Neutrophil (primary cell): ENCODE results near the gene TNFRSF12A.
A peak's percentile ranks its signal among the peaks of the same experiment; 100 is the strongest.

Experiments used
- H3K27ac ChIP-seq: fragments of 200-600 bp; sonication (generic); 2 replicates; pipeline ENCODE4 v1.5.1; 2016; ENCODE audit warnings: mild to moderate bottlenecking, moderate library complexity
- H3K27me3 ChIP-seq: fragments of 200-600 bp; sonication (generic); 2 replicates; pipeline ENCODE4 v1.6.0; 2016; ENCODE audit warnings: mild to moderate bottlenecking
- H3K36me3 ChIP-seq: fragments of 200-600 bp; sonication (generic); 2 replicates; pipeline ENCODE4 v1.5.1; 2017
- H3K4me1 ChIP-seq, 2 experiments: fragments of 200-600 bp in 1 of 2; sonication (generic) in 1 of 2; 1 replicate in 1 of 2; 2 replicates in 1 of 2; pipeline versions ENCODE4 v1.5.1 to v1.6.1; 2013 to 2016; ENCODE audit warnings: low read depth in 1 of 2, low read length in 1 of 2, mild to moderate bottlenecking in 1 of 2, moderate library complexity in 1 of 2; ENCODE audit not compliant: control insufficient read depth in 1 of 2, insufficient read depth in 1 of 2
- H3K4me3 ChIP-seq, 2 experiments: fragments of 200-600 bp in 1 of 2; sonication (generic) in 1 of 2; 1 replicate in 1 of 2; 2 replicates in 1 of 2; pipeline ENCODE4 v1.5.1; 2013 to 2016; ENCODE audit warnings: low read depth in 1 of 2, low read length in 1 of 2, mild to moderate bottlenecking in 1 of 2, moderate library complexity in 1 of 2
- H3K9me3 ChIP-seq: fragments of 200-600 bp; sonication (generic); 2 replicates; pipeline ENCODE4 v1.5.1; 2016
- CTCF ChIP-seq: fragments of 200-600 bp; sonication (generic); IDR thresholded peaks from 2 replicates; pipeline ENCODE4 v1.5.1; 2016; ENCODE audit warnings: antibody characterized with exemption

TNFRSF12A gene

GRCh38 chr16:3060339-3061127 lies 40.4 kb downstream of the TNFRSF12A start:
- Histone ChIP-seq H3K27me3 (no peaks in the 10 kb centered on the region), H3K27ac (peak overlapping the region; percentile 94), H3K4me3 (peak overlapping the region; percentile 98 to 99), H3K36me3 (peaks cover 54% of the 10 kb centered on the region), H3K9me3 (no peaks in the 10 kb centered on the region), H3K4me1 (peaks cover 70 to 82% of the 10 kb centered on the region in 2 experiments)
- TF ChIP-seq CTCF: no peak

GRCh38 chr16:3062553-3062952 lies 42.4 kb downstream of the TNFRSF12A start:
- H3K4me3 ChIP-seq: peak overlapping the region; percentile 8 to 23
- H3K36me3 ChIP-seq: peaks cover 34% of the 10 kb centered on the region
- H3K27ac ChIP-seq: peak overlapping the region; percentile 76
- no peaks in the 10 kb centered on the region for H3K9me3 ChIP-seq
- no peaks in the 10 kb centered on the region for H3K27me3 ChIP-seq
- no peak for TF ChIP-seq CTCF
- peaks cover 50 to 62% of the 10 kb centered on the region in 2 experiments for H3K4me1 ChIP-seq

- no peaks in the 10 kb centered on the region for H3K27me3 ChIP-seq
- H3K4me1 ChIP-seq: peaks cover 40 to 49% of the 10 kb centered on the region in 2 experiments
- peaks cover 21% of the 10 kb centered on the region for H3K36me3 ChIP-seq
- no peaks in the 10 kb centered on the region for H3K9me3 ChIP-seq
- TF ChIP-seq CTCF: no peak
- no peak overlapping the region for H3K4me3 ChIP-seq
- no peak overlapping the region for H3K27ac ChIP-seq
Observed at GRCh38 chr16:3063625-3064386, 43.6 kb downstream of the TNFRSF12A start.

GRCh38 chr16:3065069-3065741 lies 45.0 kb downstream of the TNFRSF12A start, which contains the start of gene IL32:
IL32 (plus strand) TSS chr16:3065640; CDS start chr16:3065812, 172 bp downstream.
- H3K36me3 ChIP-seq: peaks cover 7% of the 10 kb centered on the region
- no peak for TF ChIP-seq CTCF
- no peak within 1 kb of the TSS for H3K27ac ChIP-seq
- H3K4me3 ChIP-seq: no peak within 1 kb of the TSS
- no peaks in the 10 kb centered on the region for H3K9me3 ChIP-seq
- H3K27me3 ChIP-seq: no peaks in the 10 kb centered on the region
- peaks cover 40 to 45% of the 10 kb centered on the region in 2 experiments for H3K4me1 ChIP-seq

GRCh38 chr16:3065742-3066439 lies 45.7 kb downstream of the TNFRSF12A start:
- Histone ChIP-seq H3K9me3 (no peaks in the 10 kb centered on the region), H3K27ac (no peak overlapping the region), H3K27me3 (no peaks in the 10 kb centered on the region), H3K36me3 (peaks cover under 1% of the 10 kb centered on the region), H3K4me1 (peaks cover 40 to 45% of the 10 kb centered on the region in 2 experiments), H3K4me3 (no peak overlapping the region)
- TF ChIP-seq CTCF: no peak
